Activated CD4-positive, alpha-beta T cell treated with anti-CD3 and anti-CD28 coated beads for 24 hours (primary cell): ENCODE results near the gene SPDEF.

Experiments used
- DNase-seq, 2 donors: peaks; one replicate each; pipeline ENCODE4 v3.0.0-alpha.2; 2020; ENCODE audit warnings: low read depth in 2 of 2

SPDEF gene

DNA sequence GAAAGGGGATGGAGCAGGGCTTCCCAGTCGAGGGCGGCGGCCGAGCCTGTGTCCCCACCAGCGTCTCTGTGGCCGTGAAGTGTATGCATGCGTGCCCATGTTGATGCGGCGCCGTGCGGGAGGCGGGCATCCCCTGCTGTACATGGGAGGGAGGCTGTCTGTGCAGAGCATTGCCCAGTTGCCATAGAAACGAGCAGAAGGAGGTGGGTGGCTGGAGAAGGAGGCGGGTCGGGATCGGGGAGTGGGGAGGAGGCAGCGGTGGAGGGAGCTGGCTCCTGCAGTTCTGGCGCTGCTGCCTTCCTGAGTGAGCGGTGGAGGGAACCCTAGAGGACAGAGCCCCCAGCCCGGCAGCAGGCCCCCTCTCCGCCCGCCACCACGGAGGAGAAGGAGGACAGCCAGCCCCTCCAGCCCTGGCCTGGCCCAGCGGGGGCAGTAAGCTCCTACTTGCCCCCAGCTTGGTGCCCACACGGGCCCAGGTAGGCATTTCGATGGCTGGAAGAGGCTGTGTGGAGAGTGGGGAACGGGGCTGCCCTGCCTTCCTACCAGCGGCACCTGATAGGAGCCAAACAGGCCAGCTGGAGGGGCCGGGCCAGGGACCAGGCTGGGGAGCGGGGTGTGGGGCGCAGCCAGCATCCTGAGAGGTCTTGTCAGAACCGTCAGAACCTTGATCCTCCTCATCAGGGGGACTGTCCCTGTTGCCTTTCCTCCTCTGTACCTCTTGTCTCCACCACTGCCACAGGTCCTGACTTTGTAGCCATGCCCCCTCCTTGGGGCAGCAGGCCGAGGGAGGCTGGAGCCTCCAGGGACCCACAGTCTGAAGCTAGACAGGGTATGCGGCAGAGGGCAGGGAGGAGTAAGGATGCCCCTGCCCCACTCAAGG, 41.3 kb downstream of the SPDEF start:
- no peak for DNase-seq

DNA sequence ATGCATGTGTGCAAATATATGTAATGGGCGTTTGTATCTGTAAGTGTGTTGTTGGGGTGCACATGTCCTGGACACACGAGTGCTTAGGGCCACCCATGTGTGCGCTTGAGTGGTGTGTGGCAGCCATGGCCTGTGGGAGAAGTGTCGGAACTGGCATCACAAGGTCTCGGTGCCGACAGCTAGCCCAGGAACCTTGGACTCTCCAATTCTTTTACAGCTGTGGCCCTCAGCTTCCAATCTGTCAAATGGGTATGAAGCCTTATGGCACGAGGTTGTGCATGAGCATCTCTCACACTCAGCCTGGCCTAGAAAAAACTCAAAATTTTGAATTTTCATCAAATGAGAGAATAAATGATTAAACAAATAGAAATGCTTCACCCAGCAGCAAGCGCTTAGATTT, 42.0 kb downstream of the SPDEF start:
- no peak for DNase-seq

DNA sequence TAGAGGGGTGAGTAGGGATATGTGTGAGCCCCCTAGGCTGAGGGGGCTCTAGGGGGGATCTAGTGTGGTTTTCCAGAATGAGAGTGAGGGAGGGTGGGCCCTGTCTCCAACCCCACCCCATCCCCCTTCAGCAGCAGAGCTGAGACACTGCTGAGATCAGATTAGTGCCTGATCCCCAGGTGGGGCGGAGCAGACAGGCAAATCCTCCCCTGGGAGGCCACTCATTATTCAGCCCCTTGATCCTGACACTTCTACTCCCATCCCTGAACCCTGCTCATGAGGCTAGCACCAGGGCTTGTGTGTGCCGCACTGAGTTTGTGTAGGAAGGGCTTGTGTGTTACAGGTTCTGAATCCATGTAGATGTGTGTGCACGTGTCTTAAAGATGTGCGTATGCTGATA, 42.5 kb downstream of the SPDEF start:
- DNase-seq = no peak

DNA sequence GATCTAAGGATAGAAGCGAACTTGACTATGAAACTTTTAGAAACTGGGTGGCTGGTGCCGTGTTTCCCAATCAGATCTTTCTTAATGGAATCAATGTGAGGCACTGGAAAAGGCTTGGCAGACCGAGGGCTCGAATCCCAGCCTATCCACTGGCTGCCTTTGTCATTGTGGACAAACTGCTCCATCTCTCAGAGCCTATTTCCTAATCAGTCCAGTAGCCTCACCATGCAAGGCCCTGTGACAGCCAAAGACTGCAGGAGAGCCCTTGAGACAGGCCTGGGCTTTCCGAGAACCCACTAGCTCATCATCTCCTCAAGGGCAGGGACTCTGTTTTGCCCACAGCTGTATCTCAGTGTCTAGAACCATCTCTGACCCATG, 43.4 kb downstream of the SPDEF start:
- DNase-seq = no peak

DNA sequence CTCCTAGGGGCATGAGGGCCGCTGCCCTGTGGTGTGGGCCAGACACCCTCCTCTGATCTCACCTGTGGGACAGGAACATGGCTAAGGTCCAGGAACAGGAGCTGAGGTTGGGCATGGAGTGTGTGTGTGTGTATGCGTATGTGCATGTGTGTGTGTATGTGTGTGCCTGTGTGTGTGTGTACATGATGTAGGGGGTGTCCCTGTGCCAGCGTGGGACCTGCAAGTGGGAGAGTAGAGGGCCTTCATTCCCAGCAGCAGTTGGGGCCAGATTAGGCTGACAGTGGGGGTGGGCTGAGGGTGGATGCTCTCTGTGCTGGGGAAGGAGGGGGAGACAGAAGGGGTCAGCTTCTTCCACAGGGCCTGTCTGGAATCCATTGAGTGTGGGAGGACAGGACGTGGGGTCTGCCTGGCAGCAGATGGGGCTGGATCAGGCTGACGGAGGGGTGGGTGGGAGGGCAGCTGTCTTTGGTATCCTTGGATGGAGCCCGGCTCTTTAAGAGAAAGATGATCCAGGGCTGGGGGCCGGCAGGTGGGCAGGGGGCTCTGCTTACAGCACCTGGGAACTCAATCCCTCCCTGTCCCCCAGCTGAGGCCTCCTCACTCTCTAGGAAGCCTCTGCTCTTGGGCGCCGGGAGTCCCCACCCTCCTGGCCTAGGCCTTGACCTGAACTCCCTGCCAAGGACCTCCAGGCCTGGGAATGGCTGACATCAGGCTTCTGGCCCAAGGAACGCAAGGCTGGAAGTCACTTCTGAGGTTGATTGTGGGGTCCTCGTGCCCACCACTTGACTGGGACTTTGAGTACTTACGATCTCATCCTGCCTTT, 44.0 kb downstream of the SPDEF start:
- no peak for DNase-seq

DNA sequence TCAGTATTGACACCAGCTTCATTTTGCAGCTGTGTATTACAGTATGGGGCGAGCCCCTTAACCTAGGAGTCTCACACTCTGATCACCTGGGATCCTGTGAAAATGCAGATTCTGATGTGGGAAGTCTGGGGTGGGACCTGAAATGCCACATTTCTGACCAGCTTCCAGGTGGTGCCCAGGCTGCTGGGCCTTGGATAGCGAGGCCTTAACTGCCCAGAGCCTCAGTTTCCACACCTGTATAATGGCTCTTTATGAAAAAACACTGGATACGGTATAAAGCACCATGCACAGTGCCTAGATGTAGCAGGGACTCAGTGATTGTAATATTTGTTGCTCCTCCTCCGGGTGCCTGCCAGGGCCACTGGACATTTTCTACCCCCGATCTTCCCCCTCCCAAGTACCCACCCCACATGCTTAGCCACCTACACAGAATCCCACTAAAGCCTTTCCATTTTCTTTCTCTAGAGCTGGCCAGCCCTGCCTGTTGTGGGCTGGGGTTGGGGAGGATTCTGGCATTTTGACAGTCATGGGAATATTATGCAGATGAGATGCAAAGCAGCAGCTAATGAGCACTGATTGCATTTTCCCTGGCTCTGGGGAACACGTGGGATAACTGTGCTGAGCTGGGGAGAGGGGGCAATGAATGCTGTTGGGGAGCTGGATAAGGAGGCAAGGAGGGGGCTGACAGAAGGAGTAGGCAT, 44.8 kb downstream of the SPDEF start:
- DNase-seq = no peak

DNA sequence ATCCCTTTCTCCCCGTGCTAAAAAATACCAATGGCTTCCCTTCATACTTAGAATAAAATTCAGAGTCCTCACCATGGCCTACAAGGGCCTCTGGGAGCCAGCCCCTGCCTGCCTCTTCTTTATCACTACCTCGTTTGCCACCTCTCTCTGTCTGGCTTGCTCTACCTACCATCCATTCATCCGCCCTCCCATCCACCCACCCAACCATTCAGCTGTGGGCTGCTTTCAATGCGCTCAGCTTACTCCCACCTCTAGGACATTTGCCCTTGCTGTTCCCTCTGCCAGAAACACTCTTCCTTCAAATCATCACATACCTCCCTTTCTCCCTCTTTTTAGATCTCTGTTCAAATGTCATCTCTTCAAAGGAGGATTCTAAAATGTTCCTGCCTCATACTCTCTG, 45.8 kb downstream of the SPDEF start:
- DNase-seq = no peak

DNA sequence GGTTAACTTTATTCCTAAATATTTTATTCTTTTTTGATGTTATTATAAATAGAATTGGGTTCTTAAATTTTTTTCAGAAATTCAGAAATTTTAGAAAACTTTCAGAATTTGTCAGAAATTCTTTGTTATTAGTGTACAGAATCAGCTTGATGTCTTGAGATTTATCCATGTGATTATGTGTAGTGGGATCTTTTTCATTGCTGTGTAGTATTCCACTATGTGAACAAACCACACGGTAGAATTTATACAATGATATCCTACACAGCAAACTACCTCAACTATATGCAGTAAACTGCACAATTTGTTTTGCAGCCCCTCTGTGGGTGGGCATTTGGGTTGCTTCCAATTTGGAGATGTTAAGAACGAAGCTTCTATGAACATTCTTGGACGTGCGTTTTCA, 46.3 kb downstream of the SPDEF start:
- DNase-seq = no peak

DNA sequence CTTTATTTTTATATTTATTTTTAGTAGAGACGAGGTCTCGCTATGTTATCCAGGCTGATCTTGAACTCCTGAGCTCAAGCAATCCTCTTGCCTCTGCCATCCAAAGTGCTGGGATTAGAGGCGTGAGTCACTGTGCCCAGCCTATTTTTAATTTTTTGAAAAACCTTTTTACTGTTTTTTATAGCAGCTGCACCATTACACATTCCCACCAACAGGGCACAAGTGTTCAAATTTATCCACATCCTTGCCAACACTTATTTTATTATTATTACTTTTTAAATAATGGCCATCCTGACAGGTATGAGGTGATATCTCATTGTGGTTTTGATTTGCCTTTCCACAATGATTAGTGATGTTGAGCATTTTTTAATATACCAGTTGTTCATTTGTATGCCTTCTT, 47.7 kb downstream of the SPDEF start:
- no peak for DNase-seq

DNA sequence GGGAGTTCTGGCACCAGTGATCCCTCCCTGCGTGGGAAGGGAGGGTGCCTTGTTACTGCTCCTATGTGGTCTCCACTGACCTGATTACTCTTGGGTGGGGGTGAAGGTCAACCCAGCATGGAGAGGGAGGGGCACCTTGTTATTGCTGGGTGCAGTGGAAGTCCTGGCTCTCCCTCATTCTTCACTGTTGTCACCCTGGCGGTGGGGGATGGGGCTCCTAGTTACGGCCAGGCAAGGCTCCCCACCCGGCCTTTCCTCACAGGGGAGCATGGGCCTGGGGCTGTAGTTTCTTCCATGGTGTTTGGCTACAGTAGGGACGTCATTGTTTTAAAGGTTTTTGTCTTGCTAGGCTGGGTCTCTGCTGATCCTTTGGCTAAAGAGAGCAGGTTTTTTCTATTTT, 49.4 kb downstream of the SPDEF start:
- no peak for DNase-seq

DNA sequence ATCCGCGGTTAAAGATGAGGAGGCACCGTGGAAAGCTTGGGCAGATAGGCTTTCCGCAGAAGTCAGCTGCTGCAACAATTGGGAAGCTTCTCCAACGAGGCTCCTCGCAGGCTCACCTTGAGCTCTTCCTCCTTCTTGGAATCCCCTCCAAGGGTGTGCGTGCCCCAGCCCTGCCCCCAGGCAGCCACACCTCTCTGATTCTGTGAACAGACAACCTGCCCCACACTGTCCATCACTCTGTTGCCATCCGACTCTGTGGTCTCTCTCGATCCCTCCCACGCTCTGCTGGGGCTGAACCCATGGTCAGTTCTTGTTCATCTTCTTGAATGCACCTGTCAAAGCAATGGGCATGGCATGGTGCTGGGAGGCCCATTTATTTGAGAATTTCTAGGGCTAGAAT, 58.7 kb downstream of the SPDEF start:
- no peak for DNase-seq

DNA sequence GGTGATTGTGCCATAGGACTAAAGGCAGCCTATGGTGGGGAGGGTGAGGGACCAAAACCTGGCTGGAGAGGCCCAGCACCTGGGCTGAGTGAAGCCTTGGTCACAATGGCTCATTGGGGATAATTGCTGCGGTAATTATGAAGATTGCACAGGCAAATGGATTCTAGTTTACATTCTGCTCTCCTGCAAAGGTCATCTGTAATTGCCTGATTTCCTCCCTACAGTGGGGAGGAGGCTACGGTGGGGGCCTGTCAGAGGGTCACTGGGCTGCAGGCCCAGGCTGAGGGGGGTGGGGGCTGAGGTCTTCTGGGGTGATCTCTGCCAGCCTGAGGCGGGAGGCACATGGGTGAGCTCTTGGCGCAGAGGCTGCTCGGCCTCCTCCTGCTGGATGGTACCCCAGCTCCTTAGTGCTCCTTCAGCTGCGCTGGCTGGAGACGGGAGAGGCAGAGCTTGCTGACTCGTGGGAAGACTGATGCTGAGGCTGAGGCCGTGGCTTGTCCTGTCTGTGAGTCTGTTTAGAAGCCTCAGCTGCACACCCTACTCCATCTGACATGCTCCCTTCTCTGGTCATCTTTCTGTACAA, 59.9 kb downstream of the SPDEF start:
- DNase-seq = no peak

DNA sequence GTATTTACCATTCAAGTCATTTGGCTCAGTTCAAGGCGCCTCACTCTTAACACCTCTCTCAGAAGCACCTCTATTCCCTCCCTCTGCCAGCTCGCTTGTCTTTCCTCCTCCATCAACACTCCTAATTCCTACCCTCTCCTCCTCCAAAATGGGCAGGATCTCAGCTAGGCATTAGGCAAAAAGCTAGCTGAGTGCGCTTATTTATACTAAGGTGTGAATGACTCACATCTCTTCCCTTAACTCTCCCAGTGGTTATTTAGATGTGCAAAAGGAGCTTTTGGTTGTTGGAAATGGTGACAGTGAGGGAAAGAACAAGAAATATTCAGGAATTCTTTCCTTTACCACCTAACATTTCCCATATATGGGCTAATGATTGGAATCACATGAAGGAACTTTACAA, 61.2 kb downstream of the SPDEF start:
- no peak for DNase-seq

DNA sequence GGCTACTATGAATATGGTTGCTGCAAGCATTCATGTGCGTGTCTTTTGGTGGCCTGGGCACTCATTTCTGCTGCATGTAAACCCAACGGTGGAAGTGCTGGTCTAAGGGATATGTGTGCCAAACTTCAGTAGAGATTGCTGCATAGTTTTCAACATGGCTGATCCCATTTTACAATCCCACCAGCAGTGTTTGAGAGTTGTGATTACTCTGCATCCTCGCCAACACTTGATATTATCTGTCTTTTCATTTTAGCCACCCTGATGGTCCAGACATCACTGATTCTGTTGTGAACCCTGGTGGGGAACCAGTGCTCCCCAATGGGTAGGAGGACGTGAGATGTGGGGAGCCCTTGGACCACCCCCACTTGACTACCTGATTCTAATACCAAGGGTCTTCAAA, 62.8 kb downstream of the SPDEF start:
- DNase-seq = no peak

DNA sequence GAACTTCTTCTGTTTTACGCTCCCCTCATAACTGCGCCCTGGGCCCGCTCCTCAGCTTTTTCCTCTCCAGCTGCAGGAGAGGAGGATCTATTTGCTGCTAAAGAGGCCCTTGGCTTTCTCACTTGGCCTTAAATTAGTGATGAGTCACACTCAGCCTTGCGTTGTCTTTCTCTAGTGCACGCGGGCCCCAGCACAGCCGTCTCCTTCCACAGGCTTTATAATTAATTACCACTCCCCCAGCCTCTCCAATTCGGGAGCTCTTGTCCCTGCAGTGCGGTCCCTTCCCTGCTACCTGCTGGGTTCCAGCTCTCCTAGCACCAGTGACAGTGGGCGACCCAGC, 65.1 kb downstream of the SPDEF start:
- no peak for DNase-seq

DNA sequence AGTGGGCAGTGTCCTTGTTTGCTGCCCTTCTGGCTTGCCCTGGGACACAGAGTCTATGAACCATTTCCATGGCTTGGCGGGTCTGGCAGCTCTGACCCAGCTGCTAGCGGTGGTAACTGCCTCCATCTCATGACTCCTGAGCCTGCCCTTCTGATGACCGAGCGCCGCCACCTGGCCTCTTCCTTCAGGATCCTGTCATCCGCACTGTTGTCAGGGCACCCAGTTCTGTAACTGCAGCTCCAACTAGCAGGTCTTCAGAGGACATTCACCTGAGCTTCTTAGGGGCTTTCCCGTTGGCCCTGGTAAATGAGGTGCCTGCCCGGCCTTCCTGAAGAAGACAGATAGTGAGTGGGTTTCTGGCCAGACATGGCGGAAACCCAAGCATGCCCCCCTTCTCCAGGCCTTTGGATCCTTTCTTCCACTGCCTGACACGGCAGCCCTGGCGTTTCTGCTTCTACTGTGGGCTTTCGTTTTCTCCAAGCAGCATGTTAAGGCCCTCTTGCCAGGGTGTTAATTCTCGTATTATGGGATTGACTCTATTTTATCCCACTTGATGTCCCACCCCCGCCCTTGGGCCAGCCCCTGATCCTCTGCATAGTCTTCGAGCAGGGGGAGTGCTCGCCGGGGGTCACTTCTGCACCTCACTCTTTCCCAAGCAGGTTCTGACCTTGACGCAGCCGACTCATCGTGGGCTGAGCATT, 65.6 kb downstream of the SPDEF start:
- no peak for DNase-seq

DNA sequence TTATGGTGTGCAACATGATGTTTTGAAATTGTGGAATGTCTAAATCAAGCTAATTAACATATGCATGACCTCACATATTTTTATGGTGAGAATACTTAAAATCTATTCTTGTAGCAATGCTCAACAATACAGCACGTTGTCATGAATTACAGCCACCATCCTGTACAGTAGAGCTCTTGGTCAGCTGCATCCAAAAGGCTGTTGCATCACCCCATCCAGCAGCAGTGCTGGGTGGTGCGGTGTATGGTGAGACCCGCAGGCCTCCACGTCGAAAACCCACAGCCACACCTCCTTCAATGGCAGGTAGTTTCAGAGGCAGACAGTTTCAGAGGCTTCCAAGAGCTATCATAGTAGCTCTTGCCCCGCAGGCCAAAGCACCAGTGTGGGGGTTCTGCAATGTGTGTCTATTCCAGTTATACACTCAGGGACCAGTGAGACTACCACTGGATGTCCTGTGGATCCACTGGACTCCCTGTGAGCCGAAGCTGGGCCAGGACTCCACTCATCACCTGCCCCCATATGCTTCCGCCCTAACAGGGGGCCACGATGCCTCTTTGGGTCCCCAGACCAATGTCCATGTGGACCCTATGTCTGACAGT, 66.8 kb downstream of the SPDEF start:
- no peak for DNase-seq
